Measurements from ENCODE around the gene TCL1A. TPM values are rescaled to one million over a fixed set of nuclear protein-coding genes. Genes with fewer than 3 reads are reported as not detected.

The TCL1A gene
- total and polyA plus RNA-seq, 9 of the 15 experiments (the other 6 are each of a cell fraction or from before 2014, with no cell fraction given) = 0.10 to 0.11 TPM; not detected in 7

GRCh38 chr14:95760596-95760995 is 46.7 kb upstream of the TCL1A start (continued):
- no peak for TF ChIP-seq ZBTB9 (CRISPR knock-in tag; IDR thresholded peaks at IDR 0.05)
- no peak for TF ChIP-seq MEF2A (IDR thresholded peaks at IDR 0.05; ENCODE audit: control insufficient read depth, low read depth, low read length)
- no peak for TF ChIP-seq ZNF695 (CRISPR knock-in tag; IDR thresholded peaks at IDR 0.05)
- no peak for TF ChIP-seq HMBOX1 (IDR thresholded peaks at IDR 0.05)

GRCh38 chr14:95759941-95760340 is 46.0 kb upstream of the TCL1A start:
- Histone ChIP-seq H3K9me1 (ENCODE audit: control insufficient read depth, insufficient read depth, low read length) (no peaks in the 10 kb centered on the region), H3K27me3 (ENCODE audit: control insufficient read depth in 2 of 2, insufficient read depth in 2 of 2, low read length in 2 of 2) (no peaks in the 10 kb centered on the region), H3K4me3 (no peak overlapping the region), H3K36me3 (ENCODE audit: control insufficient read depth, insufficient read depth, low read length) (no peaks in the 10 kb centered on the region), H3K79me2 (ENCODE audit: control insufficient read depth, insufficient read depth, low read length) (no peaks in the 10 kb centered on the region), H2AFZ (ENCODE audit: low read depth, low read length) (no peak overlapping the region), H3K27ac (ENCODE audit: extremely low read depth, low read depth, low read length) (no peak overlapping the region), H3K9ac (ENCODE audit: insufficient read depth in 1 of 2, low read depth in 2 of 2, low read length in 2 of 2) (no peak overlapping the region), H3K4me1 (replicated peaks in 1 of 2; ENCODE audit: control insufficient read depth in 2 of 2, insufficient read depth in 2 of 2, low read length in 2 of 2) (no peaks in the 10 kb centered on the region), H3K4me2 (ENCODE audit: insufficient read depth, low read length) (no peak overlapping the region), H3K9me3 (replicated peaks; ENCODE audit: control insufficient read depth, insufficient read depth, low read depth, low read length) (no peaks in the 10 kb centered on the region), H4K20me1 (replicated peaks; ENCODE audit: control insufficient read depth, insufficient read depth, low read length) (no peaks in the 10 kb centered on the region; the same call in 1 of the 2 replicates)
- DNase-seq (ENCODE audit: extremely low read depth in 1 of 4, low spot score in 3 of 4) (no peak), FAIRE-seq (no peak), ATAC-seq (no peak)
- in situ Hi-C loops (cut with MboI) = no loop called here
- CTCF ChIA-PET (ENCODE audit: low intra/inter-chr PET ratio) = no interaction called here
- intact Hi-C loops (cut with micrococcal nuclease) = no loop called here
- BruUV-seq (replicated peaks) = no TSS peak
- POLR2A ChIA-PET = no interaction called here
- TF ChIP-seq SMC3 (conservative IDR thresholded peaks at IDR 0.05; ENCODE audit: insufficient read depth, low read depth, low read length) = no peak
- no peak for TF ChIP-seq ZFP36 (IDR thresholded peaks at IDR 0.05; ENCODE audit: low read depth, low read length, partially characterized antibody)
- no peak for TF ChIP-seq SIN3A (IDR thresholded peaks at IDR 0.05; ENCODE audit: borderline replicate concordance in 2 of 2, control insufficient read depth in 1 of 2, low read depth in 2 of 2, low read length in 2 of 2)
- TF ChIP-seq SREBF1 (IDR thresholded peaks at IDR 0.05; ENCODE audit: borderline replicate concordance, low read depth, low read length) = no peak
- TF ChIP-seq IRF1 (CRISPR knock-in tag; IDR thresholded peaks at IDR 0.05; ENCODE audit: borderline replicate concordance) = no peak
- TF ChIP-seq EP400 (IDR thresholded peaks at IDR 0.05) = no peak
